GM12892 (cell line): Measurements from ENCODE around the gene TULP4.

ENCODE experiments used
- POLR2AphosphoS5 ChIP-seq: IDR thresholded peaks from 2 replicates; pipeline ENCODE4 v1.6.1; 2011; ENCODE audit warnings: low read depth, low read length, control low read depth
- TAF1 ChIP-seq: IDR thresholded peaks from 2 replicates; pipeline ENCODE4 v1.6.1; 2011; ENCODE audit warnings: low read depth, mild to moderate bottlenecking, control low read depth, low read length, borderline replicate concordance

DNA sequence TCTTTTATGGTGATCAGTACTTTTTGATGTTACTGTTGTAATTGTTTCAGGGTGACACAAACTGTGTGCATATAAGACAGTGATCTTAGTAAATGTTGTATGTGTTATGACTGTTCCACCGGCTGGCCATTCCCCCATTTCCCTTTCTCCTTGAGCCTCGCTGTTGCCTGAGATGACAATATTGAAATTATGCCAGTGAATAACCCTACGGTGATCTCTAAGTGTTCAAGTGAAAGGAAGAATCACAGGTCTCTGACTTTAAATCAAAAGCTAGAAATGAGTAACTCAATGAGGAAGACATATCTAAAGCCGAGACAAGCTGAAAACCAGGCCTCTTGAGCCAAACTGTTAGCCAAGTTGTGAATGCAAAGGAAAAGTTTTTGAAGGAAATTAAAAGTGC is 32.3 kb downstream of the TULP4 start:
- TF ChIP-seq POLR2AphosphoS5 = no peak
- no peak for TF ChIP-seq TAF1
